Suprapubic skin (tissue), 4 donors: ENCODE results near the gene RPUSD1. TPM values are rescaled to one million over a fixed set of nuclear protein-coding genes. Genes with fewer than 3 reads are reported as not detected.

Experiments used
- DNase-seq, 2 donors: peaks; one replicate each; pipeline ENCODE4 v3.0.0-alpha.2; 2019; ENCODE audit warnings: low spot score in 2 of 2
- H3K27ac ChIP-seq: fragments of 200-600 bp; sonication (generic); one replicate; pipeline ENCODE4 v1.5.1; 2019
- H3K27me3 ChIP-seq: fragments of 200-600 bp; sonication (generic); one replicate; pipeline ENCODE4 v1.5.1; 2019
- H3K36me3 ChIP-seq: fragments of 200-600 bp; sonication (generic); one replicate; pipeline ENCODE4 v1.5.1; 2019
- H3K4me1 ChIP-seq: fragments of 200-600 bp; sonication (generic); one replicate; pipeline ENCODE4 v1.5.1; 2019
- H3K4me3 ChIP-seq: fragments of 200-600 bp; sonication (generic); one replicate; pipeline ENCODE4 v1.5.1; 2019; ENCODE audit warnings: mild to moderate bottlenecking
- H3K9me3 ChIP-seq: fragments of 200-600 bp; sonication (generic); one replicate; pipeline ENCODE4 v1.5.1; 2019
- EP300 ChIP-seq: sonication (generic); formaldehyde crosslinking; IDR thresholded peaks from one replicate; pipeline ENCODE4 v1.6.1; 2017; ENCODE audit warnings: antibody characterized with exemption
- POLR2A ChIP-seq, 2 donors: fragments of 450-650 bp; IDR thresholded peaks; one replicate each; pipeline ENCODE4 v1.6.1; 2017; ENCODE audit warnings: antibody characterized with exemption in 2 of 2, mild to moderate bottlenecking in 2 of 2, moderate library complexity in 2 of 2
- POLR2AphosphoS5 ChIP-seq, 3 donors: sonication (generic); formaldehyde crosslinking; IDR thresholded peaks; one replicate each; pipeline ENCODE4 v1.6.1; 2017; ENCODE audit warnings: antibody characterized with exemption in 3 of 3
- WGBS: methylation state at CpG from one replicate; pipeline ENCODE4 v1.1.5; 2018; 5-methylcytosine and 5-hydroxymethylcytosine counted together
- total RNA-seq, 4 donors: library from RNA; depleted of rRNA; stranded (reverse); fragments of >200 nt; gene quantifications; one replicate each; pipeline ENCODE4 v1.1.0, GENCODE V29; 2016
- TF ChIP-seq, protein P1 (sequence below), 2 donors: fragments of 200-600 bp in 1 of 2; fragments of 450-650 bp in 1 of 2; sonication (generic) in 1 of 2; IDR thresholded peaks; one replicate each; pipeline ENCODE4 v1.5.1; 2016 to 2019; ENCODE audit warnings: antibody characterized with exemption in 2 of 2, mild to moderate bottlenecking in 1 of 2, moderate library complexity in 1 of 2

Gene RPUSD1
- total RNA-seq, 4 donors from 2014 or later, result 13.6 to 27.1 (median 21.8) TPM

DNA sequence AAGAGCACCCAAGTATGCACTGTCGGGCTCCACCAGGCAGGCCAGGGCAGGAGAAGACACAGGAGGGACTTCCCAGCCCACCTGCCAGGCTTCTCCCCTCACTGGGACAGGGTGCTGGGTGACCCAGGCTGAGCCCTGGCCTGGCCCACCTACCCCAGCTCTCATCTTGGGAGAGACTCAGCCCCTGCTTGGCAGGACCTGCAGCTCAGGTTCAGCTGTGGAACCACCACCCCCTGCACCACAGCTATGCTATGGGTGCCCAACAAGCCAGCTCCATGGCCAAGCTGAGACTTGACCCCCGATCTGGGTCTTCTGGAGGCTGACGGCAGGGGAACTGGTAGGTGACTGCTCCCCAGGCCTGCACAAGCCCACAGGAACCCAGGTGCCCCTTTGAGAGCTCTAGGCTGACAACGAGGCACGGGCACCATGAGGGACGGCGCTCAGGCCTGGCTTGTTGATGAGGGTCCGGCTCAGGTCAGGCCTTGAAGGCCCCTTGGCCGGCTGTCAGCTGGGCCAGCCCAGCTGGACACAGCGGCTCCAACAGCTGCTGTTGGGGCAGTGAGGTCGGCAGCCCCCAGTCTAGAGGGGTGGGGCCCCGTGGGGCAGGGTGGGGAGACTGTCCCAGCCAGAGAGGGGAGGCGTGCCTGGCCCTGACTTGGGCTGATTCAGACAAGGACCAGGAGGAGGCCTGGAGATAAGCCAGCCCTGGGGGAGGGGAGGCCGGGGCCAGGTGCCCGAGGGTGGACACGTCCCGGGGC, 4.6 kb downstream of the RPUSD1 start:
- H3K36me3 ChIP-seq, result peaks cover 16% of the 10 kb centered on the region
- no peak overlapping the region for H3K27ac ChIP-seq
- H3K27me3 ChIP-seq, result peaks cover 41% of the 10 kb centered on the region
- no peaks in the 10 kb centered on the region for H3K9me3 ChIP-seq
- no peak for DNase-seq
- H3K4me3 ChIP-seq, result no peak overlapping the region
- TF ChIP-seq POLR2AphosphoS5 (IDR thresholded peaks at IDR 0.05) (no peak), EP300 (no peak), POLR2A (IDR thresholded peaks at IDR 0.05) (no peak)
- TF ChIP-seq, protein P1, sequence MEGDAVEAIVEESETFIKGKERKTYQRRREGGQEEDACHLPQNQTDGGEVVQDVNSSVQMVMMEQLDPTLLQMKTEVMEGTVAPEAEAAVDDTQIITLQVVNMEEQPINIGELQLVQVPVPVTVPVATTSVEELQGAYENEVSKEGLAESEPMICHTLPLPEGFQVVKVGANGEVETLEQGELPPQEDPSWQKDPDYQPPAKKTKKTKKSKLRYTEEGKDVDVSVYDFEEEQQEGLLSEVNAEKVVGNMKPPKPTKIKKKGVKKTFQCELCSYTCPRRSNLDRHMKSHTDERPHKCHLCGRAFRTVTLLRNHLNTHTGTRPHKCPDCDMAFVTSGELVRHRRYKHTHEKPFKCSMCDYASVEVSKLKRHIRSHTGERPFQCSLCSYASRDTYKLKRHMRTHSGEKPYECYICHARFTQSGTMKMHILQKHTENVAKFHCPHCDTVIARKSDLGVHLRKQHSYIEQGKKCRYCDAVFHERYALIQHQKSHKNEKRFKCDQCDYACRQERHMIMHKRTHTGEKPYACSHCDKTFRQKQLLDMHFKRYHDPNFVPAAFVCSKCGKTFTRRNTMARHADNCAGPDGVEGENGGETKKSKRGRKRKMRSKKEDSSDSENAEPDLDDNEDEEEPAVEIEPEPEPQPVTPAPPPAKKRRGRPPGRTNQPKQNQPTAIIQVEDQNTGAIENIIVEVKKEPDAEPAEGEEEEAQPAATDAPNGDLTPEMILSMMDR (IDR thresholded peaks at IDR 0.05), result no peak
- peaks cover 37% of the 10 kb centered on the region for H3K4me1 ChIP-seq
- WGBS, result 50% methylated on average over 9 of the region's 17 CpGs

DNA sequence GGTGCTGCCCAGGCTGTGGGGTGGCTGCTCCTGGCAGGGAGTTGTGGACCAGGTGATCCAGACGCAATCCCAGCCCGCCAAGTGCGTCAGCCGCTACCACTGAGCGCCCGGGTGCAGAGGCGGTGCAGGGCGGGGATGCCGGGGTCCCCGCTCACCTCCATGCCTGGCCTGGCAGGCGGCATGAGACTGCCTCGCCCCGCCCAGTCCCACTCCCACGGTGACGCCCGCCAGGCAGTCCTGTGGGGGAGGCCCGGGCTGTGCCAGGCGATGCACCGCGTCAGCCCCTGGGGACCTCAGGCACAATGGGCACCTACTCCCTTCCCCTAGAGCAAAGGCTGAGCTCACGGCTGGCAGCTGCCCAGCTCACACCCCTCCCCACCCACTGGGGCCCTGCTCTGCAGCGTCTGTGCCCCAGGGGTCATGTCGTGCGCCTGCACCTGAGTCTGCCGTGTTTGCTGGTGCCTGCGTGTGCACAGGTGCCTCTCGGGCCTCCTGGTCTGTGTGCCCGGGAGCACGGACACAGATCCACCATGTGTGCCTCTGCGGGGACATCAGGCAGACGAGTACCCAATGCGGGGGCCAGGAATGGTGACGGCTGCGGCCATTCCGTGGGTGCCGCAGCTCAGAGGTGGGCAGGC, 5.3 kb downstream of the RPUSD1 start:
- H3K9me3 ChIP-seq, result no peaks in the 10 kb centered on the region
- DNase-seq, result no peak
- H3K4me3 ChIP-seq, result no peak overlapping the region
- H3K36me3 ChIP-seq, result peaks cover 16% of the 10 kb centered on the region
- WGBS, result 39% methylated on average over 9 of the region's 36 CpGs
- TF ChIP-seq POLR2AphosphoS5 (IDR thresholded peaks at IDR 0.05), result no peak
- TF ChIP-seq POLR2A (IDR thresholded peaks at IDR 0.05), result no peak
- TF ChIP-seq, protein P1 (IDR thresholded peaks at IDR 0.05), result no peak
- TF ChIP-seq EP300, result no peak
- no peak overlapping the region for H3K27ac ChIP-seq
- H3K27me3 ChIP-seq, result peaks cover 48% of the 10 kb centered on the region
- peaks cover 36% of the 10 kb centered on the region for H3K4me1 ChIP-seq

DNA sequence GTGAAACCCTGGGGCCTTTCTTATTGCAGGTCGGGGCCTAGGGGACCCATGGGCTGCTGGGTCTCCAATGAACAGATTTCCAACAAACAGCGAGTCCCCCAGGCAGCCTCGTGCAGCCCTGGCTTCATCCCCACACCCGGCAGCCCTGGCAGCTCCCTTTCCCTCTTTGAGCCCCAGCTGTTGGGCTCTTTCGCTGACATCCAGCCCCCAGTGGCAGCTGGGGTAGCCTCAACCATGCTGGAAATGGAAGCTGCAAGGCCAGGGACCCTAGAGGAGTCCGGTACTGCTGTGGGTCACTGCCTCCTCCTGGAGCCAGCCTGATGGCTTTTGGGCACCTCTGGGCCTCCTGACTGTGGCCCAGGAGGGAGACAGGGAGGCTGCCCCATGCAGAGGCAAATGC, 5.9 kb downstream of the RPUSD1 start:
- no peak for DNase-seq
- Histone ChIP-seq H3K4me3 (no peak overlapping the region), H3K4me1 (peaks cover 30% of the 10 kb centered on the region), H3K27ac (no peak overlapping the region), H3K27me3 (peaks cover 55% of the 10 kb centered on the region), H3K36me3 (peaks cover 16% of the 10 kb centered on the region), H3K9me3 (no peaks in the 10 kb centered on the region)
- WGBS, result 80% methylated on average over 1 of the region's 6 CpGs
- no peak for TF ChIP-seq POLR2A (IDR thresholded peaks at IDR 0.05)
- TF ChIP-seq, protein P1 (IDR thresholded peaks at IDR 0.05), result no peak

DNA sequence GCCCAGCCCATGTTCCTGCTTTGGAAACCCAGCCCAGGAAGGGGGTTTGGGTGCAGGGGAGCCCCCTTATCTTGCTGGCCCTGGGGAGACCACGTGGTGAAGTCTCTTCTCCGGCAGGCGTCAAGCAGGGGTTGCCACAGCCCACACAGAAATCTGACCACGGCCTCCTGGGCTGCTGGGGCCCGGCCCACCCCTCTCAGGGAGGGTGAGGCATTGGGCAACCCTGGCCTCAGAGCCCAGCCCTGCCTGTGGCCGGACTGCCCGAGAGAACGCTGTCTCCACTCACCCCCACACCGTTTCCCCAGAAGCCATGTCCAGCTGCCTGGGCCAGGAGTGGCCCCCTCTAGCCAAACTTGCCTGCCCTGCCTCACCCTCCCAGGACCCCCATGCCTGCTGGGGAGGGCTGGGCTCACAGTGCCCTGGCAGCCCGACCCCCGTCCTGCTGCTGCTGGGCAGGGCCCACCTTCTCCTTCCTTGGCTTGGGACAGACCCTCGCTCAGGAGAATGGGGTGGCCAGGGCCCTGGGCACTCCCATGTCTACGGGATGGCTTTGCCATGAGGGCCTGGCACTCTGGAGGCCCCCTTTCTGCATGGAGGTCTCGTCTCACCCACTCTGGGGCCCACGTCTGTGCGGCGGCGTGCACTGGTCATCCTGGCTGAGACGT, 6.7 kb downstream of the RPUSD1 start:
- H3K4me3 ChIP-seq, result no peak overlapping the region
- no peak for DNase-seq

More for the DNA sequence above, 6.7 kb downstream of the RPUSD1 start:
- Histone ChIP-seq H3K4me1 (peaks cover 24% of the 10 kb centered on the region), H3K9me3 (no peaks in the 10 kb centered on the region), H3K36me3 (peaks cover 10% of the 10 kb centered on the region), H3K27ac (no peak overlapping the region), H3K27me3 (peaks cover 56% of the 10 kb centered on the region)
- TF ChIP-seq POLR2AphosphoS5 (IDR thresholded peaks at IDR 0.05), result no peak
- TF ChIP-seq EP300, result no peak
- TF ChIP-seq, protein P1 (IDR thresholded peaks at IDR 0.05), result no peak
- TF ChIP-seq POLR2A (IDR thresholded peaks at IDR 0.05), result no peak
- WGBS, result no CpG with 5 or more reads among the region's 19 CpGs
